ENCODE data around the gene DCAF11. TPM values are rescaled to one million over a fixed set of nuclear protein-coding genes. Genes with fewer than 3 reads are reported as not detected.
A peak's percentile ranks its signal among the peaks of the same experiment; 100 is the strongest.

DCAF11 gene
- total RNA-seq, 1 donor from 2014 or later, result 83.5 TPM

DNA sequence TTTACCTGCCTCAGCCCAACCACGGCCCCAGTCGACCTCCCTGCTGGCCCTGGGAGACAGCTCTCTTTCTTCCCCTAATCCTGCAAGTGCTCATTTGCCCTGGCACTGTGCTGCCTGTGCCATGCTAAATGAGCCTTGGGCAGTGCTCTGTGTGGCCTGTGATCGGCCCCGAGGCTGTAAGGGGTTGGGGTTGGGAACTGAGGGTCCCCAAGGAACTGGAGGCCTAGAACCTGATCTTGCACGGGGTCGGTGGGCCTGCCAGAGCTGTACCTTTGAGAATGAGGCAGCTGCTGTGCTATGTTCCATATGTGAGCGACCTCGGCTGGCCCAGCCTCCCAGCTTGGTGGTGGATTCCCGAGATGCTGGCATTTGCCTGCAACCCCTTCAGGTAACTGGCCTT, 35.5 kb downstream of the DCAF11 start:
- FAIRE-seq, result no peak

DNA sequence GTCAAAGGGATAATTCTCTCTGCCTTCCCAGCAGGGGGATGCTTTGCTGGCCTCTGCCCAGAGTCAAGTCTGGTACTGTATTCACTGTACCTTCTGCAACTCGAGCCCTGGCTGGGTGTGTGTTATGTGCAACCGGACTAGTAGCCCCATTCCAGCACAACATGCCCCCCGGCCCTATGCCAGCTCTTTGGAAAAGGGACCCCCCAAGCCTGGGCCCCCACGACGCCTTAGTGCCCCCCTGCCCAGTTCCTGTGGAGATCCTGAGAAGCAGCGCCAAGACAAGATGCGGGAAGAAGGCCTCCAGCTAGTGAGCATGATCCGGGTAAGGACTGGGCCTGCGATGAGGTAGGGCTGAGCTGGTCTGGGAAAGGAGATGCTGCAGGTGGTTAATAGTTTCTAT, 36.0 kb downstream of the DCAF11 start:
- peaks cover 33% of the 10 kb centered on the region for H3K36me3 ChIP-seq (ENCODE audit: control insufficient read depth, insufficient read depth, low read length)
- TF ChIP-seq, protein P1, sequence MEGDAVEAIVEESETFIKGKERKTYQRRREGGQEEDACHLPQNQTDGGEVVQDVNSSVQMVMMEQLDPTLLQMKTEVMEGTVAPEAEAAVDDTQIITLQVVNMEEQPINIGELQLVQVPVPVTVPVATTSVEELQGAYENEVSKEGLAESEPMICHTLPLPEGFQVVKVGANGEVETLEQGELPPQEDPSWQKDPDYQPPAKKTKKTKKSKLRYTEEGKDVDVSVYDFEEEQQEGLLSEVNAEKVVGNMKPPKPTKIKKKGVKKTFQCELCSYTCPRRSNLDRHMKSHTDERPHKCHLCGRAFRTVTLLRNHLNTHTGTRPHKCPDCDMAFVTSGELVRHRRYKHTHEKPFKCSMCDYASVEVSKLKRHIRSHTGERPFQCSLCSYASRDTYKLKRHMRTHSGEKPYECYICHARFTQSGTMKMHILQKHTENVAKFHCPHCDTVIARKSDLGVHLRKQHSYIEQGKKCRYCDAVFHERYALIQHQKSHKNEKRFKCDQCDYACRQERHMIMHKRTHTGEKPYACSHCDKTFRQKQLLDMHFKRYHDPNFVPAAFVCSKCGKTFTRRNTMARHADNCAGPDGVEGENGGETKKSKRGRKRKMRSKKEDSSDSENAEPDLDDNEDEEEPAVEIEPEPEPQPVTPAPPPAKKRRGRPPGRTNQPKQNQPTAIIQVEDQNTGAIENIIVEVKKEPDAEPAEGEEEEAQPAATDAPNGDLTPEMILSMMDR (IDR thresholded peaks at IDR 0.05; ENCODE audit: insufficient read depth, low read length, severe bottlenecking), result no peak
- H3K4me3 ChIP-seq (ENCODE audit: low read depth, low read length), result no peak overlapping the region
- no peaks in the 10 kb centered on the region for H3K27me3 ChIP-seq (ENCODE audit: control insufficient read depth, insufficient read depth, low read length)
- DNase-seq (ENCODE audit: low read depth), result no peak
- no peak for FAIRE-seq

More for the DNA sequence above, 35.5 kb downstream of the DCAF11 start:
- no peak overlapping the region for H3K4me3 ChIP-seq (ENCODE audit: low read depth, low read length)
- peaks cover 28% of the 10 kb centered on the region for H3K36me3 ChIP-seq (ENCODE audit: control insufficient read depth, insufficient read depth, low read length)
- no peaks in the 10 kb centered on the region for H3K27me3 ChIP-seq (ENCODE audit: control insufficient read depth, insufficient read depth, low read length)
- TF ChIP-seq, protein P1 (IDR thresholded peaks at IDR 0.05; ENCODE audit: insufficient read depth, low read length, severe bottlenecking), result no peak
- DNase-seq (ENCODE audit: low read depth), result no peak

DNA sequence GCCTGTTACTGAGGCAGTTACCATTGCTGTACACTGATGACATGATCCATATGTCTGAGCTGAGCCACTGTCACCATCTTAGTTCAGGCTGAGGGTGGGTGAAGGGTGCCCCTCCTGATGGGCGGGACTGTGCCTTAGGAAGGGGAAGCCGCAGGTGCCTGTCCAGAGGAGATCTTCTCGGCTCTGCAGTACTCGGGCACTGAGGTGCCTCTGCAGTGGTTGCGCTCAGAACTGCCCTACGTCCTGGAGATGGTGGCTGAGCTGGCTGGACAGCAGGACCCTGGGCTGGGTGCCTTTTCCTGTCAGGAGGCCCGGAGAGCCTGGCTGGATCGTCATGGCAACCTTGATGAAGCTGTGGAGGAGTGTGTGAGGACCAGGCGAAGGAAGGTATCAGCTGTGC, 36.4 kb downstream of the DCAF11 start:
- H3K36me3 ChIP-seq (ENCODE audit: control insufficient read depth, insufficient read depth, low read length), result peaks cover 35% of the 10 kb centered on the region
- no peaks in the 10 kb centered on the region for H3K27me3 ChIP-seq (ENCODE audit: control insufficient read depth, insufficient read depth, low read length)
- FAIRE-seq, result no peak
- TF ChIP-seq, protein P1 (IDR thresholded peaks at IDR 0.05; ENCODE audit: insufficient read depth, low read length, severe bottlenecking), result no peak
- no peak overlapping the region for H3K4me3 ChIP-seq (ENCODE audit: low read depth, low read length)
- DNase-seq (ENCODE audit: low read depth), result no peak

DNA sequence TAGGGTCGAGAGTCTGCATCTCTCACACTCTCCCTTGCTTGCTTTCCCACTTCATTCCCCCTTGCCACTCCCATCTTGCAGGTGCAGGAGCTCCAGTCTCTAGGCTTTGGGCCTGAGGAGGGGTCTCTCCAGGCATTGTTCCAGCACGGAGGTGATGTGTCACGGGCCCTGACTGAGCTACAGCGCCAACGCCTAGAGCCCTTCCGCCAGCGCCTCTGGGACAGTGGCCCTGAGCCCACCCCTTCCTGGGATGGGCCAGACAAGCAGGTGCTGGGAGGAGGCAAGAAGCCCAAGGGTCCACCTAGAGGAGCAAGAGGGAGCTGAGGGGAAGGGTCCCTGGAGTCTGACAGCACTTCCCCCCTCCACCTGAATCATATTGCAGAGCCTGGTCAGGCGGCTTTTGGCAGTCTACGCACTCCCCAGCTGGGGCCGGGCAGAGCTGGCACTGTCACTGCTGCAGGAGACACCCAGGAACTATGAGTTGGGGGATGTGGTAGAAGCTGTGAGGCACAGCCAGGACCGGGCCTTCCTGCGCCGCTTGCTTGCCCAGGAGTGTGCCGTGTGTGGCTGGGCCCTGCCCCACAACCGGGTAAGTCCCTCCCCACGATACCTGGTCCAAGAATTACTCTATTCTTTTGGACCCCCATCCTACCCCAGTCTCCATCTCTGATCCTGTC, 37.0 kb downstream of the DCAF11 start:
- FAIRE-seq (peak; percentile 62), DNase-seq (ENCODE audit: low read depth) (no peak)
- TF ChIP-seq, protein P1 (IDR thresholded peaks at IDR 0.05; ENCODE audit: insufficient read depth, low read length, severe bottlenecking), result no peak
- Histone ChIP-seq H3K36me3 (ENCODE audit: control insufficient read depth, insufficient read depth, low read length) (peaks cover 37% of the 10 kb centered on the region), H3K4me3 (ENCODE audit: low read depth, low read length) (no peak overlapping the region), H3K27me3 (ENCODE audit: control insufficient read depth, insufficient read depth, low read length) (no peaks in the 10 kb centered on the region)

GRCh38 chr14:24155100-24155499, 40.5 kb downstream of the DCAF11 start:
- FAIRE-seq (no peak), DNase-seq (ENCODE audit: low read depth) (no peak)
- Histone ChIP-seq H3K36me3 (ENCODE audit: control insufficient read depth, insufficient read depth, low read length) (peaks cover 48% of the 10 kb centered on the region), H3K27me3 (ENCODE audit: control insufficient read depth, insufficient read depth, low read length) (no peaks in the 10 kb centered on the region), H3K4me3 (ENCODE audit: low read depth, low read length) (no peak overlapping the region)
- TF ChIP-seq, protein P1 (IDR thresholded peaks at IDR 0.05; ENCODE audit: insufficient read depth, low read length, severe bottlenecking), result no peak

DNA sequence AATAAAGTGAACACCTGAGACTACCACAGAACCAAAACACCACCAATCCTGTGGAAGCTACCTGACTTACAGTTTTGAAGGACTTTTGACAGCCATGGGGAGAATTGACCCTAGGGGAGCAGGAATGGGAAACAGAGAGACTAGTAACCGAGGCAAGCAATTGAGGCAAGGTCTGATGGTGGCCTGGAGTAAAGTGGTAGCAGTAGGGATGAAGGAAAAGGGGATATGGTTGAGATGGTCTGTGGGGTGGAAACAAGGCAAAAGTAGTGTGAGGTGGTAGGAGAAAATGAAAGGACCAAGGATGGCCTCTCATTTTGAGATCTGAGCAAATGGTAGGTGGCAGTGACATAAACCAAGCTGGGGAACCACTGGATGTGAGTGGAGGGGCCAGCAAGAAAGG, 42.3 kb downstream of the DCAF11 start:
- no peak for FAIRE-seq

More for the DNA sequence above, 42.3 kb downstream of the DCAF11 start:
- Histone ChIP-seq H3K27me3 (ENCODE audit: control insufficient read depth, insufficient read depth, low read length) (no peaks in the 10 kb centered on the region), H3K36me3 (ENCODE audit: control insufficient read depth, insufficient read depth, low read length) (peaks cover 39% of the 10 kb centered on the region), H3K4me3 (ENCODE audit: low read depth, low read length) (no peak overlapping the region)
- DNase-seq (ENCODE audit: low read depth), result no peak
- TF ChIP-seq, protein P1 (IDR thresholded peaks at IDR 0.05; ENCODE audit: insufficient read depth, low read length, severe bottlenecking), result no peak

Measured in bronchial epithelial cell (primary cell).